ENCODE results near the gene VAMP8.

Gene VAMP8

GRCh38 chr2:85582492-85582891, 5.1 kb downstream of the VAMP8 start:
- Histone ChIP-seq H4K20me1 (ENCODE audit: low read depth, low read length) (no peaks in the 10 kb centered on the region), H2AFZ (ENCODE audit: low read depth, low read length, severe bottlenecking) (no peak overlapping the region), H3K9me3 (ENCODE audit: insufficient read depth, low read length) (no peaks in the 10 kb centered on the region), H3K9me2 (replicated peaks; ENCODE audit: insufficient read depth, low read length) (no peaks in the 10 kb centered on the region), H3K36me3 (ENCODE audit: low read length) (no peaks in the 10 kb centered on the region), H3K27me3 (ENCODE audit: low read length) (no peaks in the 10 kb centered on the region), H3K9ac (ENCODE audit: low read length) (no peak overlapping the region), H3K27ac (ENCODE audit: low read depth, low read length) (no peak overlapping the region), H3K4me2 (ENCODE audit: low read depth, low read length, poor library complexity, severe bottlenecking) (no peak overlapping the region), H3K79me2 (ENCODE audit: insufficient read depth, low read length) (peaks cover 18% of the 10 kb centered on the region), H3F3A (ENCODE audit: insufficient read depth) (no peaks in the 10 kb centered on the region), H3K4me3 (ENCODE audit: insufficient read depth, low read length, poor library complexity, severe bottlenecking) (no peak overlapping the region)
- TF ChIP-seq CTCF (IDR thresholded peaks at IDR 0.05; ENCODE audit: insufficient read depth, low read length, poor library complexity, severe bottlenecking) (no peak), EZH2phosphoT487 (conservative IDR thresholded peaks at IDR 0.05; ENCODE audit: low read length) (no peak)

GRCh38 chr2:85583667-85584353, 6.4 kb downstream of the VAMP8 start:
- H3F3A ChIP-seq (ENCODE audit: insufficient read depth) = no peaks in the 10 kb centered on the region
- no peaks in the 10 kb centered on the region for H3K27me3 ChIP-seq (ENCODE audit: low read length)
- H3K27ac ChIP-seq (ENCODE audit: low read depth, low read length) = no peak overlapping the region
- no peak overlapping the region for H3K4me2 ChIP-seq (ENCODE audit: low read depth, low read length, poor library complexity, severe bottlenecking)
- H3K9ac ChIP-seq (ENCODE audit: low read length) = no peak overlapping the region
- H2AFZ ChIP-seq (ENCODE audit: low read depth, low read length, severe bottlenecking) = no peak overlapping the region
- no peak for TF ChIP-seq CTCF (IDR thresholded peaks at IDR 0.05; ENCODE audit: insufficient read depth, low read length, poor library complexity, severe bottlenecking)
- no peak for TF ChIP-seq EZH2phosphoT487 (conservative IDR thresholded peaks at IDR 0.05; ENCODE audit: low read length)
- no peaks in the 10 kb centered on the region for H3K9me3 ChIP-seq (ENCODE audit: insufficient read depth, low read length)
- no peaks in the 10 kb centered on the region for H3K36me3 ChIP-seq (ENCODE audit: low read length)
- no peaks in the 10 kb centered on the region for H4K20me1 ChIP-seq (ENCODE audit: low read depth, low read length)
- no peak overlapping the region for H3K4me3 ChIP-seq (ENCODE audit: insufficient read depth, low read length, poor library complexity, severe bottlenecking)
- H3K79me2 ChIP-seq (ENCODE audit: insufficient read depth, low read length) = peaks cover 6% of the 10 kb centered on the region
- H3K9me2 ChIP-seq (replicated peaks; ENCODE audit: insufficient read depth, low read length) = no peaks in the 10 kb centered on the region

- Histone ChIP-seq H3K9me2 (replicated peaks; ENCODE audit: insufficient read depth, low read length) (no peaks in the 10 kb centered on the region), H4K20me1 (ENCODE audit: low read depth, low read length) (no peaks in the 10 kb centered on the region), H3K9me3 (ENCODE audit: insufficient read depth, low read length) (no peaks in the 10 kb centered on the region), H3K36me3 (ENCODE audit: low read length) (no peaks in the 10 kb centered on the region), H2AFZ (ENCODE audit: low read depth, low read length, severe bottlenecking) (no peak within 1 kb of the TSS), H3K4me2 (ENCODE audit: low read depth, low read length, poor library complexity, severe bottlenecking) (no peak within 1 kb of the TSS), H3F3A (ENCODE audit: insufficient read depth) (no peaks in the 10 kb centered on the region), H3K9ac (ENCODE audit: low read length) (no peak within 1 kb of the TSS), H3K27me3 (ENCODE audit: low read length) (no peaks in the 10 kb centered on the region), H3K4me3 (ENCODE audit: insufficient read depth, low read length, poor library complexity, severe bottlenecking) (no peak within 1 kb of the TSS), H3K79me2 (ENCODE audit: insufficient read depth, low read length) (0 out of 2 replicates have a peak, but pooled peaks cover under 1% of the 10 kb centered on the region), H3K27ac (ENCODE audit: low read depth, low read length) (no peak within 1 kb of the TSS)
- no peak for TF ChIP-seq CTCF (IDR thresholded peaks at IDR 0.05; ENCODE audit: insufficient read depth, low read length, poor library complexity, severe bottlenecking)
- no peak for TF ChIP-seq EZH2phosphoT487 (conservative IDR thresholded peaks at IDR 0.05; ENCODE audit: low read length)
Observed at GRCh38 chr2:85584354-85584856, 7.0 kb downstream of the VAMP8 start, which contains the start of gene VAMP5. Gene VAMP5, plus strand, starts transcription at chr2:85584431. Its CDS starts 60 bp downstream, at chr2:85584491.
